HEK293T (cell line): ENCODE data around the gene LTBP2.

ENCODE experiments used
- CTBP1 ChIP-seq: fragments of 450-650 bp; IDR thresholded peaks from 2 replicates; pipeline ENCODE4 v1.6.1; 2016; ENCODE audit warnings: borderline replicate concordance
- ELF4 ChIP-seq: fragments of 450-650 bp; IDR thresholded peaks from 2 replicates; pipeline ENCODE4 v1.6.1; 2017; ENCODE audit warnings: antibody characterized with exemption
- FOXA1 ChIP-seq: fragments of 450-650 bp; IDR thresholded peaks from 2 replicates; pipeline ENCODE4 v1.6.1; 2016; ENCODE audit warnings: mild to moderate bottlenecking
- FOXM1 ChIP-seq: fragments of 450-650 bp; IDR thresholded peaks from 2 replicates; pipeline ENCODE4 v1.6.1; 2017; ENCODE audit warnings: mild to moderate bottlenecking, borderline replicate concordance
- L3MBTL2 ChIP-seq: fragments of 450-650 bp; conservative IDR thresholded peaks from 2 replicates; pipeline ENCODE4 v1.6.1; 2016; ENCODE audit warnings: mild to moderate bottlenecking
- LEF1 ChIP-seq: fragments of 450-650 bp; IDR thresholded peaks from 2 replicates; pipeline ENCODE4 v1.6.1; 2017; ENCODE audit warnings: mild to moderate bottlenecking, borderline replicate concordance
- NFRKB ChIP-seq: fragments of 450-650 bp; IDR thresholded peaks from 2 replicates; pipeline ENCODE4 v1.6.1; 2016; ENCODE audit warnings: mild to moderate bottlenecking, moderate library complexity
- SP1 ChIP-seq: fragments of 450-650 bp; IDR thresholded peaks from 2 replicates; pipeline ENCODE4 v1.6.1; 2017
- SUZ12 ChIP-seq: fragments of 450-650 bp; IDR thresholded peaks from 2 replicates; pipeline ENCODE4 v1.6.1; 2016; ENCODE audit warnings: mild to moderate bottlenecking
- TF ChIP-seq, protein P1 (sequence below): fragments of 450-650 bp; IDR thresholded peaks from 2 replicates; pipeline ENCODE4 v1.6.1; 2016

- TF ChIP-seq, protein P1, sequence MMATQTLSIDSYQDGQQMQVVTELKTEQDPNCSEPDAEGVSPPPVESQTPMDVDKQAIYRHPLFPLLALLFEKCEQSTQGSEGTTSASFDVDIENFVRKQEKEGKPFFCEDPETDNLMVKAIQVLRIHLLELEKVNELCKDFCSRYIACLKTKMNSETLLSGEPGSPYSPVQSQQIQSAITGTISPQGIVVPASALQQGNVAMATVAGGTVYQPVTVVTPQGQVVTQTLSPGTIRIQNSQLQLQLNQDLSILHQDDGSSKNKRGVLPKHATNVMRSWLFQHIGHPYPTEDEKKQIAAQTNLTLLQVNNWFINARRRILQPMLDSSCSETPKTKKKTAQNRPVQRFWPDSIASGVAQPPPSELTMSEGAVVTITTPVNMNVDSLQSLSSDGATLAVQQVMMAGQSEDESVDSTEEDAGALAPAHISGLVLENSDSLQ = no peak
- TF ChIP-seq SUZ12 = no peak
- TF ChIP-seq FOXA1 = no peak
- no peak for TF ChIP-seq LEF1
- no peak for TF ChIP-seq ELF4
- TF ChIP-seq NFRKB = no peak
- TF ChIP-seq FOXM1 = no peak
- TF ChIP-seq CTBP1 = no peak
- TF ChIP-seq L3MBTL2 = no peak
- TF ChIP-seq SP1 = no peak
Observed at GRCh38 chr14:74579447-74580274, 32.4 kb downstream of the LTBP2 start.
